HG02943 (cell line): ENCODE results near the gene OPTN.

Source experiments
- ATAC-seq: cut with Tn5 transposase; IDR thresholded peaks from one replicate; pipeline ENCODE4 v1.9.1; 2021; ENCODE audit warnings: mild to moderate bottlenecking, low read depth, moderate library complexity; ENCODE audit not compliant: unreplicated experiment

Gene OPTN

GRCh38 chr10:13168781-13169180 lies 68.8 kb downstream of the OPTN start:
- no peak for ATAC-seq

GRCh38 chr10:13173616-13174015 lies 73.7 kb downstream of the OPTN start:
- ATAC-seq = no peak

- ATAC-seq = no peak
Measured at GRCh38 chr10:13180788-13181187, 80.8 kb downstream of the OPTN start.

GRCh38 chr10:13182424-13182823 lies 82.5 kb downstream of the OPTN start:
- ATAC-seq = no peak

- no peak for ATAC-seq
Measured at GRCh38 chr10:13183625-13184024, 83.7 kb downstream of the OPTN start.

- no peak for ATAC-seq
Measured at GRCh38 chr10:13184276-13184675, 84.3 kb downstream of the OPTN start.

GRCh38 chr10:13184730-13185514 lies 85.0 kb downstream of the OPTN start:
- ATAC-seq = no peak

GRCh38 chr10:13187135-13187534 lies 87.2 kb downstream of the OPTN start:
- ATAC-seq = no peak
